Endometrial microvascular endothelial cells (primary cell): ENCODE results near the gene ZP2. TPM values are rescaled to one million over a fixed set of nuclear protein-coding genes. Genes with fewer than 3 reads are reported as not detected.
"Not testable (repeated sequence)": the region's sequence is repeated elsewhere in the genome, so short reads cannot be mapped to it uniquely, and the experiment has no call there.

Source experiments
- in situ Hi-C: cut with HindIII; loops from 2 replicates; pipeline ENCODE4 v1.10.0; 2017; ENCODE audit warnings: low sequenced_read_pairs, low pct_unique_long_range_greater_than_20kb; ENCODE audit errors: inconsistent ontology term
- total RNA-seq: library from RNA; depleted of rRNA; stranded (reverse); fragments of >200 nt; gene quantifications from one replicate; pipeline ENCODE4 v1.2.3, GENCODE V29; 2015; ENCODE audit errors: inconsistent ontology term

The ZP2 gene
- total RNA-seq, 1 donor from 2014 or later = not detected

DNA sequence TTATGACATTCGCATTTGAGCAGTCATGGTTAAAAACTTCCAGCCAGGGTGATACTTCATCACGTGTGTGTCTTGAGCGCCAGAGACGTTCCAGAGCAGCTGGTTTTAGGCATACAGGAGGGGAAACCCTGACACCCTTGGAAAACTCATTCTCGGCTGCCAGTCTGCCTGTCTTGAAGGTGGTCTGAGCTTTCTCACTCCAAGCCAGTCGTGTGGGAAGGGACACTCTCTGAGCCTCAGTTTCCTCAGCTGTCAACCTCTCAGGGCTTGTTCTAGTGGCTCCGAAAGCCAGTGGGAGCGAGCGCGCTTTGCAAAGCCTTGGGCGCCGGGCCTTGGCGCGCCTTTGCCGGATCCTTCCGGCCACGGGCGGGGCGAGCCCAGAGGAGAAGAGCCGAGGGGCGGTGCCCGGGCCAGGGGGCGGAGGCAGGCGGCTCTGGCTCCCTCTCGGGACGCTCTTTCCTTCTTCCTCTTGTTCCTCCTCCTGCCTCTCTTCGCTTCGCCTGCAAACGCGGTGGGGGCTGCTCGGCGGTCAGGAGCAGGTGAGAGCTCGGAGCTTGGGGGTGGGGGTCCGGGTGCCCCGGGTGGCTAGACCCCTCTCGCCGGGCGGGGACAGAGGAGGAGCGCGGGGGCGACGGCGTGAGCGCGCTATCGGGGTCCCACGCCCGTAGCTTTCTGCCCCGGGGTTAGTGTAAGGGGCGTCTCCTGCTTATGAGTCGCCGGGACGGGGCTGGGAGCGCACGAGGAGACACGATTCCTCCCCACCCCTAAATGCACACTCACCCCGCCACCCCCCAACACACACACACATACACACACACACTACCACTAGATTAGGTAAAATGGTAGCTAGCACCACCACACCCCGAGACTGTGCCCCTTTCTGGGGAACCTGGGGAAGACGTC, 52.9 kb downstream of the ZP2 start, which contains the start of gene LDAF1:
Gene LDAF1, plus strand, starts transcription at position 467 of the 903 bp plus-strand sequence. CDS start 2,509 bp downstream, outside the sequence.
- in situ Hi-C loops = no loop called here

DNA sequence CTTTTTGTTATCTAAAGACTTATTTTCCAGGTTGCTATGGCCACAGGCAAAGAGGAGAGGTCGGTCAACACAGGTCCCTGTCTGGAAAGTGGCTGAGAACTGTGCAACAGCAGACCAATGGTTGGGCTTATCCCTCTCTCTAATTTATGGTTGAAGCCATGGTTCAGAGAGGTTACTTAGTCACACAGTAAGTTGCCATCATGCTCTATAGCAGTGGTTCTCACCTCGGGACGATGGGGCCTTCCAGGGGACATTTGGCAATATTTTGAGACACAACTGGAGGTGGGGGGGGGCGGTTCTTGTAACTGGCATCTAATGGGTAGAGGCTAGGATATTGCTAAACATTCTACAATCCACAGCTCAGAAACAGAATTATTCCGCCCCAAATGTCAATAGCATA, 53.7 kb downstream of the ZP2 start:
- in situ Hi-C loops = no loop called here

DNA sequence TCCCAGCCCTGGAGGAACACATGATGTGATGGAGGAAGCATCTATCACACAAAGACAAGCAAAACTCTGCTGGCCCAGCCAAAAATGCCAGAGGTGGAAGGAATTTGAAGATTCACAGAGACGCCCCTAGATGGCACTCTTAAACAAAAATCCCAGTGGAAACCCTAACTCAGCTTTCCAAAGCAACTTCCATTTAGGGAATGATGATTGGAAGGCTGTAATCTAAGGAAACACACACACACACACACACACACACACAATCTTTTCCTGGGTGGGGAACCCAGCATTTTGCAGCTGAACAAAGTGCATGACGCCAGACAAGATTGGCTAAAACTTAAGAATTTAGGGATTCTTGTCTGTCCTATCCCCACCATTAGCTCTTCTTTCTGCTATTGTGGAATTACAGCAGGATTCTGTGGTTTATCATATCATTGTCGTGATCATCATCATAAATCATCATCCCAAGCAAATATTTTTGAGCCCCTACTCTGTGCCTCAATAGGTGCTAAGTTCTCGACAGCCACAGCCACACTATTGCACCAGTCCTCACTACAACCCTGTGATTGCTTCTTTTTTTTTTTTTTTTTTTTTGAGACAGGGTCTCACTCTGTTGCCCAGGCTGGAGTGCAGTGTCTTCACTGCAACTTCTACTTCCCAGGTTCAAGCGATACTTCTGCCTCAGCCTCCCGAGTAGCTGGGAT, 54.5 kb downstream of the ZP2 start:
- in situ Hi-C loops = no loop called here

DNA sequence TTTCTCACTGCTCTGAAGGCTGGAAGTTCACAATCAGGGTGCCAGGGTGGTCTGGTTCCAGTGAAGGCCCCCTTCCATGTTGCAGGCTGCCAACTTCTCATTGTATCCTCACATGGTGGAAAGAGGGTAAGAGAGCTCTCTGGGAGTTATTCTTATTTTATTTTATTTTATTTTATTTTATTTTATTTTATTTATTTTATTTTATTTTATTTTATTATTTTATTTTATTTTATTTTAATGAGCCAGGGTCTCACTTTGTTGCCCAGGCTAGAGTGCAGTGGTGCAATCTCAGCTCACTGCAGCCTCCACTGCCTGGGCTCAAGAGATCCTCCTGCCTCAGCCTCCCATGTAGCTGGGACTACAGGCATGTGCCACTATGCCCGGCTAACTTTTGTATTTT, 55.4 kb downstream of the ZP2 start:
- in situ Hi-C loops = not testable (repeated sequence)

DNA sequence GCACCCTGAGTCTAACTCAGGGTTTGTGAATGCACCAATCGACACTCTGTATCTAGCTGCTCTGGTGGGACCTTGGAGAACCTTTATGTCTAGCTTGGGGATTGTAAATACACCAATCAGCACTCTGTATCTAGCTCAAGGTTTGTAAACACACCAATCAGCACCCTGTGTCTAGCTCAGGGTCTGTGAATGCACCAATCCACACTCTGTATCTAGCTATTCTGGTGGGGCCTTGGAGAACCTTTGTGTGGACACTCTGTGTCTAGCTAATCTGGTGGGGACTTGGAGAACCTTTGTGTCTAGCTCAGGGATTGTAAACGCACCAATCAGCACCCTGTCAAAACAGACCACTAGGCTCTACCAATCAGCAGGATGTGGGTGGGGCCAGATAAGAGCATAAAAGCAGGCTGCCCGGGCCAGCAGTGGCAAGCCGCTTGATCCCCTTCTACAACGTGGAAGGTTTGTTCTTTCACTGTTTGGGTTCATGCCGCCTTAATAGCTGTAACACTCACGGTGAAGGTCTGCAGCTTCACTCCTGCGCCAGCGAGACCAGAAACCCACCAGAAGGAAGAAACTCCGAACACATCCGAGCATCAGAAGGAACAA, 58.1 kb downstream of the ZP2 start:
- in situ Hi-C loops = not testable (repeated sequence)

DNA sequence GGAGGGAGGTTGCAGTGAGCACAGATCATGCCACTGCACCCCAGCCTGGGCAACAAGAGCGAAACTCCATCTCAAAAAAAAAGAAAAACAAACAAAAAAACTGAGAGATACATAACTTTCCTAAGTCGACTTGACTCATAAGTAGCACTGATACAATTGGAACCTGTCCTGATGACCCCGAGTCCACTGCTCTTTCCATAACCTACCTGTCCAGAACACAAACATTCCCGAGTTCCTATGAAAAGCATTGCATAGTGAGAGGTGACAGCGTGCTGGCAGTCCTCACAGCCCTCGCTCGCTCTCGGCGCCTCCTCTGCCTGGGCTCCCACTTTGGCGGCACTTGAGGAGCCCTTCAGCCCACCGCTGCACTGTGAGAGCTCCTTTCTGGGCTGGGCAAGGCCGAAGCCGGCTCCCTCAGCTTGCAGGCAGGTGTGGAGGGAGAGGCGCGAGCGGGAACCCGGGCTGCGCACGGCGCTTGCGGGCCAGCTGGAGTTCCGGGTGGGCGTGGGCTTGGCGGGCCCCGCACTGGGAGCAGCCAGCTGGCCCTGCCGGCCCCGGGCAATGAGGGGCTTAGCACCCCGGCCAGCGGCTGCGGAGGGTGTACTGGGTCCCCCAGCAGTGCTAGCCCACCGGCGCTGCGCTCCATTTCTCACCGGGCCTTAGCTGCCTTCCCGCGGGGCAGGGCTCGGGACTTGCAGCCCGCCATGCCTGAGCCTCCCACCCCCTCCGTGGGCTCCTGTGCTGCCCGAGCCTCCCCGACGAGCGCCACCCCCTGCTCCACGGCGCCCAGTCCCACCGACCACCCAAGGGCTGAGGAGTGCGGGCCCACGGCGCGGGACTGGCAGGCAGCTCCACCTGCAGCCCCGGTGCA, 59.0 kb downstream of the ZP2 start:
- in situ Hi-C loops = not testable (repeated sequence)

DNA sequence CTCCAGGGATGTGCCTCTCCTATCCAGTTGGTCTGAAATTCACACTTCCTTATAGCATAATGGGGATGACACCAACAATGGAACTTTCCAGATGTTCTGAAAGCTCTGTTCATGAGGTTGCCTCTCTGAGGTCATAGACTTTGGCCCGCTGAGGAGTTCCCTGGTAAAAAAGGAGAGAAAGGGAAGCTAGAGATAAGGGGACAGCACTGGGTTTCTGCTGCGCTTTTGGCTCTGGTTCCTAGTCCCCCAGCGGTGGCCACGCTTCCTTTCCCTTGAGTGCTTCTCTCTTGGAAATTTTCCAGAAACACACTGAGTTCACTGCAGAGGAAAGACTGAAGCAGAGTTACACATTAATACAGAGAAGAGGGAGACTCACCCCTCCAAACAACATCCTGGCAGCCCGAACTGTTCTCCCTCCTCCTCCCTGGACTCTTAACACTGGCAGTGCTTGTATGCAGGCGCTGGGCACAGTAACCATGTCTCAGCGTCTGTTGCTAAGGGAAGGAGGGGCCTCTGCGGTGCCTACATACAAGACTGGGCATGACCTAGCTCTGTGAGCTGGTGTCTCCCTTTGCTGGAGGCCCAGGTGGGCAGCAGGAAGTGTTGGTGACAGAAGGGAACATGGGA, 60.9 kb downstream of the ZP2 start, which contains the start of gene DNAH3:
Gene DNAH3, minus strand, starts transcription at position 472 of the 627 bp plus-strand sequence. CDS start 527 bp downstream, outside the sequence.
- in situ Hi-C loops = no loop called here

Other genes with a start within 250 kb of the ZP2 start
- gene DNAH3, start 60.7 kb downstream of the ZP2 start, total RNA-seq = 0.09 TPM
- gene LDAF1, start 52.9 kb downstream of the ZP2 start, total RNA-seq = 47.4 TPM
- not detected for gene ANKS4B, start 22.1 kb upstream of the ZP2 start, total RNA-seq
- not detected for gene CRYM, start 66.7 kb upstream of the ZP2 start, total RNA-seq